Esophagus muscularis mucosa (tissue), 4 donors: ENCODE results near the gene ALKBH6. TPM values are rescaled to one million over a fixed set of nuclear protein-coding genes. Genes with fewer than 3 reads are reported as not detected.

Experiments used
- DNase-seq: peaks from one replicate; pipeline ENCODE4 v3.0.0-alpha.2; 2017; ENCODE audit errors: extremely low spot score
- H3K27ac ChIP-seq, 4 donors: fragments of 200-600 bp; sonication (generic); replicated peaks in 1 of 4; 1 replicate in 3 of 4; 2 replicates in 1 of 4; pipeline ENCODE4 v1.5.1; 2016 to 2019; ENCODE audit warnings: mild to moderate bottlenecking in 1 of 4
- H3K27me3 ChIP-seq, 4 donors: fragments of 200-600 bp; sonication (generic); one replicate each; pipeline versions ENCODE4 v1.5.1 to v1.6.0; 2016 to 2019
- H3K36me3 ChIP-seq, 4 donors: fragments of 200-600 bp; sonication (generic); one replicate each; pipeline ENCODE4 v1.5.1; 2016 to 2019
- H3K4me1 ChIP-seq, 4 donors: fragments of 200-600 bp; sonication (generic); one replicate each; pipeline ENCODE4 v1.5.1; 2016 to 2019
- H3K4me3 ChIP-seq, 4 donors: fragments of 200-600 bp; sonication (generic); 1 replicate in 2 of 4; 2 replicates in 2 of 4; pipeline ENCODE4 v1.5.1; 2016 to 2019; ENCODE audit warnings: mild to moderate bottlenecking in 4 of 4, moderate library complexity in 1 of 4
- H3K9me3 ChIP-seq, 4 donors: fragments of 200-600 bp; sonication (generic); 1 replicate in 3 of 4; 2 replicates in 1 of 4; pipeline ENCODE4 v1.5.1; 2016 to 2019
- CTCF ChIP-seq, 3 experiments: fragments of 200-600 bp in 2 of 3; fragments of 450-650 bp in 1 of 3; sonication (generic) in 2 of 3; IDR thresholded peaks; one replicate each; pipeline ENCODE4 v1.5.1; 2017 to 2019; ENCODE audit warnings: antibody characterized with exemption in 3 of 3, mild to moderate bottlenecking in 2 of 3, moderate library complexity in 1 of 3
- EP300 ChIP-seq: sonication (generic); formaldehyde crosslinking; IDR thresholded peaks from one replicate; pipeline ENCODE4 v1.6.1; 2017; ENCODE audit warnings: antibody characterized with exemption
- POLR2A ChIP-seq: fragments of 450-650 bp; IDR thresholded peaks from one replicate; pipeline ENCODE4 v1.6.1; 2017; ENCODE audit warnings: antibody characterized with exemption, moderate library complexity, mild to moderate bottlenecking, low read depth
- POLR2AphosphoS5 ChIP-seq, 2 donors: sonication (generic); formaldehyde crosslinking; IDR thresholded peaks; one replicate each; pipeline ENCODE4 v1.6.1; 2017; ENCODE audit warnings: antibody characterized with exemption in 2 of 2
- WGBS: methylation state at CpG from one replicate; pipeline ENCODE4 v1.1.5; 2018; 5-methylcytosine and 5-hydroxymethylcytosine counted together
- intact Hi-C: fragments of 100-400 bp; cut with DNase I; formaldehyde crosslinking; loops from one replicate; pipeline ENCODE4 v1.15.1; 2023
- total RNA-seq, 4 donors: library from RNA; depleted of rRNA; stranded (reverse); fragments of >200 nt; gene quantifications; one replicate each; pipeline versions ENCODE4 v1.1.0 to v1.2.1, GENCODE V29; 2016

The ALKBH6 gene
- total RNA-seq, 4 donors from 2014 or later, result 27.0 to 43.6 (median 35.5) TPM

GRCh38 chr19:36058481-36059179, 44.6 kb upstream of the ALKBH6 start:
- no peak for DNase-seq
- Histone ChIP-seq H3K4me3 (no peak overlapping the region), H3K27ac (no peak overlapping the region), H3K9me3 (no peaks in the 10 kb centered on the region), H3K27me3 (no peaks in the 10 kb centered on the region), H3K4me1 (peaks cover 7 to 10% (median 9%) of the 10 kb centered on the region in 4 donors), H3K36me3 (no peaks in the 10 kb centered on the region)
- TF ChIP-seq POLR2A (no peak), CTCF (IDR thresholded peaks at IDR 0.05) (no peak), POLR2AphosphoS5 (IDR thresholded peaks at IDR 0.05) (no peak), EP300 (no peak)
- 90% methylated on average over 12 of the region's 12 CpGs for WGBS
- intact Hi-C loops, result loop anchor here (5.0 kb wide), 1 partner anchor 54 kb away; the partner anchor contains the start of genes OVOL3 and POLR2I

- DNase-seq, result no peak
- Histone ChIP-seq H3K4me3 (peak within 1 kb of the TSS; percentile 61 to 73 (median 68)), H3K9me3 (no peaks in the 10 kb centered on the region), H3K36me3 (no peaks in the 10 kb centered on the region), H3K4me1 (peaks cover 7 to 29% (median 22%) of the 10 kb centered on the region in 4 donors), H3K27me3 (no peaks in the 10 kb centered on the region), H3K27ac (peak within 1 kb of the TSS; percentile 87 to 95 (median 91))
- intact Hi-C loops, result loop anchor here (5.0 kb wide), 1 partner anchor 57 kb away; the partner anchor contains the start of genes OVOL3 and POLR2I
- TF ChIP-seq EP300 (no peak), CTCF (IDR thresholded peaks at IDR 0.05) (no peak), POLR2A (no peak), POLR2AphosphoS5 (IDR thresholded peaks at IDR 0.05) (no peak)
- 2% methylated on average over 24 of the region's 76 CpGs for WGBS
Measured at GRCh38 chr19:36054733-36055686, 41.0 kb upstream of the ALKBH6 start, which contains the start of gene WDR62. TSS of gene WDR62 (plus strand) at chr19:36054897. CDS start at chr19:36054972, 75 bp downstream.

GRCh38 chr19:36054119-36054732, 40.2 kb upstream of the ALKBH6 start, which contains the start of gene THAP8:
TSS of gene THAP8 (minus strand) at chr19:36054285. CDS start at chr19:36054217, 68 bp downstream.
- under 1% methylated on average over 42 of the region's 56 CpGs for WGBS
- no peak for TF ChIP-seq POLR2A
- TF ChIP-seq EP300, result no peak
- TF ChIP-seq CTCF (IDR thresholded peaks at IDR 0.05), result peak; percentile 36 to 63 (median 48)
- TF ChIP-seq POLR2AphosphoS5 (IDR thresholded peaks at IDR 0.05), result peak; percentile 93 to 99
- DNase-seq, result peak; percentile 100
- no peaks in the 10 kb centered on the region for H3K9me3 ChIP-seq
- no peaks in the 10 kb centered on the region for H3K36me3 ChIP-seq
- peak within 1 kb of the TSS; percentile 87 to 95 (median 91) for H3K27ac ChIP-seq
- intact Hi-C loops, result no loop called here
- H3K4me3 ChIP-seq, result peak within 1 kb of the TSS; percentile 61 to 73 (median 68)
- H3K27me3 ChIP-seq, result no peaks in the 10 kb centered on the region
- H3K4me1 ChIP-seq, result peaks cover 7 to 29% (median 22%) of the 10 kb centered on the region in 4 donors

- peak overlapping the region; percentile 46 to 95 (median 74) for H3K27ac ChIP-seq
- DNase-seq, result no peak
- H3K9me3 ChIP-seq, result no peaks in the 10 kb centered on the region
- no peaks in the 10 kb centered on the region for H3K36me3 ChIP-seq
- H3K4me3 ChIP-seq, result no peak overlapping the region
- no peak for TF ChIP-seq EP300
- no peak for TF ChIP-seq POLR2A
- no peak for TF ChIP-seq CTCF (IDR thresholded peaks at IDR 0.05)
- no peak for TF ChIP-seq POLR2AphosphoS5 (IDR thresholded peaks at IDR 0.05)
- H3K4me1 ChIP-seq, result peaks cover 7 to 39% (median 36%) of the 10 kb centered on the region in 4 donors
- no peaks in the 10 kb centered on the region for H3K27me3 ChIP-seq
- intact Hi-C loops, result loop anchor here (2.0 kb wide), 1 partner anchor 55 kb away; no protein-coding TSS in a partner anchor
- whole genome bisulfite sequencing, result 88% methylated on average over 4 of the region's 4 CpGs
Measured at GRCh38 chr19:36051637-36052036, 37.6 kb upstream of the ALKBH6 start.
